ENCODE data around the gene MTA1. TPM values are rescaled to one million over a fixed set of nuclear protein-coding genes. Genes with fewer than 3 reads are reported as not detected.

Gene MTA1
- total RNA-seq, 2 experiments from 2014 or later = 103 to 217 TPM

GRCh38 chr14:105398044-105398725 is 21.4 kb upstream of the MTA1 start, which contains the start of gene TEX22:
Gene TEX22 (plus strand): TSS chr14:105398538. CDS start chr14:105399341, 803 bp downstream.
- peak; percentile 93 for DNase-seq (ENCODE audit: low spot score)
- H3K9me2 ChIP-seq (ENCODE audit: insufficient read depth, low read length) = no peaks in the 10 kb centered on the region
- peak within 1 kb of the TSS; percentile 94 for H2AFZ ChIP-seq (ENCODE audit: low read length)
- peak within 1 kb of the TSS; percentile 86 for H3K4me3 ChIP-seq (ENCODE audit: low read depth, low read length, poor library complexity, severe bottlenecking)
- H3K27ac ChIP-seq (ENCODE audit: low read depth, low read length, poor library complexity, severe bottlenecking) = peak within 1 kb of the TSS; percentile 61
- BruUV-seq (replicated peaks) = TSS peak; percentile 90
- peaks cover 14% of the 10 kb centered on the region for H3K79me2 ChIP-seq (ENCODE audit: insufficient read depth, low read depth, low read length)
- TF ChIP-seq EZH2phosphoT487 (IDR thresholded peaks at IDR 0.05; ENCODE audit: borderline replicate concordance, low read depth, low read length) (no peak), CTCF (conservative IDR thresholded peaks at IDR 0.05; ENCODE audit: low read length) (peak; percentile 61)
- intact Hi-C loops (cut with micrococcal nuclease; ENCODE audit: unreplicated experiment) = loop anchor here (1.0 to 2.0 kb wide), 2 partner anchors 27 to 93 kb away; partner anchors contain the start of gene TEDC1
- no peaks in the 10 kb centered on the region for H4K20me1 ChIP-seq (ENCODE audit: insufficient read depth, low read length)
- peak within 1 kb of the TSS; percentile 97 for H3K4me2 ChIP-seq (ENCODE audit: low read length)
- H3K4me1 ChIP-seq (ENCODE audit: insufficient read depth, low read length, poor library complexity, severe bottlenecking) = peaks cover 23% of the 10 kb centered on the region
- H3K36me3 ChIP-seq (ENCODE audit: insufficient read depth, low read length) = peaks cover 21% of the 10 kb centered on the region
- CTCF ChIA-PET (ENCODE audit: unreplicated experiment) = no interaction called here
- no peaks in the 10 kb centered on the region for H3K9me3 ChIP-seq (ENCODE audit: low read length)
- POLR2A ChIA-PET = no interaction called here

- ChIA-PET CTCF (ENCODE audit: unreplicated experiment) (interaction anchor here (0.7 kb wide), 1 partner anchor 22 kb away, joined by 5 read pairs; no protein-coding TSS in a partner anchor), POLR2A (interaction anchor here (0.6 to 0.9 kb wide), 2 partner anchors 10 to 56 kb away, joined by 4 read pairs; no protein-coding TSS in a partner anchor)
- Histone ChIP-seq H3K4me1 (ENCODE audit: insufficient read depth, low read length, poor library complexity, severe bottlenecking) (peaks cover 23% of the 10 kb centered on the region), H3K79me2 (ENCODE audit: insufficient read depth, low read depth, low read length) (peaks cover 14% of the 10 kb centered on the region), H3K9me3 (ENCODE audit: low read length) (no peaks in the 10 kb centered on the region), H3K4me2 (ENCODE audit: low read length) (peak overlapping the region; percentile 97), H2AFZ (ENCODE audit: low read length) (peak overlapping the region; percentile 94; the same call in 1 of the 2 replicates), H3K36me3 (ENCODE audit: insufficient read depth, low read length) (peaks cover 21% of the 10 kb centered on the region), H4K20me1 (ENCODE audit: insufficient read depth, low read length) (no peaks in the 10 kb centered on the region), H3K9me2 (ENCODE audit: insufficient read depth, low read length) (no peaks in the 10 kb centered on the region), H3K27ac (ENCODE audit: low read depth, low read length, poor library complexity, severe bottlenecking) (peak overlapping the region; percentile 61), H3K4me3 (ENCODE audit: low read depth, low read length, poor library complexity, severe bottlenecking) (peak overlapping the region; percentile 86)
- BruUV-seq (replicated peaks) = no TSS peak
- intact Hi-C loops (cut with micrococcal nuclease; ENCODE audit: unreplicated experiment) = loop anchor here (1.0 to 2.0 kb wide), 2 partner anchors 28 to 92 kb away; partner anchors contain the start of gene TEDC1
- DNase-seq (ENCODE audit: low spot score) = peak; percentile 67
- TF ChIP-seq EZH2phosphoT487 (IDR thresholded peaks at IDR 0.05; ENCODE audit: borderline replicate concordance, low read depth, low read length) (no peak), CTCF (conservative IDR thresholded peaks at IDR 0.05; ENCODE audit: low read length) (no peak; the same call in 1 of the 2 replicates)
Observed at GRCh38 chr14:105398726-105399465, 20.7 kb upstream of the MTA1 start.

Data from OCI-LY7 (cell line).